Stimulated activated naive CD8-positive, alpha-beta T cell treated with anti-CD3 and anti-CD28 coated beads, Interleukin-15, amount 100 ng/mL, for 72 hours (primary cell): ENCODE data around the gene RYR2.

Experiments used
- ATAC-seq: fragments of 150-1000 bp; cut with Tn5 transposase; 2 replicates; pipeline ENCODE4 v1.10.0; 2021; ENCODE audit warnings: mild to moderate bottlenecking, moderate library complexity
- DNase-seq, 2 donors: peaks; one replicate each; pipeline ENCODE4 v3.0.0; 2021 to 2022
- H3K27ac Mint-ChIP-seq, 2 donors: one replicate each; pipeline ENCODE4 v1.8.0; 2022; ENCODE audit warnings: mild to moderate bottlenecking in 2 of 2, mixed read lengths in 2 of 2, moderate library complexity in 2 of 2
- H3K27me3 Mint-ChIP-seq: one replicate; pipeline ENCODE4 v1.8.0; 2022; ENCODE audit warnings: mixed read lengths
- H3K4me1 Mint-ChIP-seq: one replicate; pipeline ENCODE4 v1.8.0; 2022; ENCODE audit warnings: mild to moderate bottlenecking, mixed read lengths
- H3K4me3 Mint-ChIP-seq, 2 donors: one replicate each; pipeline ENCODE4 v1.8.0; 2022; ENCODE audit warnings: mild to moderate bottlenecking in 2 of 2, mixed read lengths in 2 of 2, moderate library complexity in 1 of 2
- H3K9me3 Mint-ChIP-seq, 2 donors: one replicate each; pipeline ENCODE4 v1.8.0; 2022; ENCODE audit warnings: mixed read lengths in 2 of 2

Gene RYR2

GRCh38 chr1:237041795-237042525 lies at the start of gene RYR2:
TSS of gene RYR2 (plus strand) at chr1:237042184. CDS start at chr1:237042522, 338 bp downstream.
- H3K9me3 Mint-ChIP-seq = no peaks in the 10 kb centered on the region
- ATAC-seq = peak; percentile 64
- peak within 1 kb of the TSS in 1 of 2 donors; percentile 57 for H3K4me3 Mint-ChIP-seq
- H3K4me1 Mint-ChIP-seq = peaks cover 18% of the 10 kb centered on the region
- no peak within 1 kb of the TSS for H3K27ac Mint-ChIP-seq
- peak in 1 of 2 donors; percentile 7 for DNase-seq
- H3K27me3 Mint-ChIP-seq = peaks cover 18% of the 10 kb centered on the region

GRCh38 chr1:236992449-236992848 lies 49.5 kb upstream of the RYR2 start:
- peaks cover 23% of the 10 kb centered on the region for H3K27me3 Mint-ChIP-seq
- H3K4me3 Mint-ChIP-seq = no peak overlapping the region
- no peaks in the 10 kb centered on the region for H3K4me1 Mint-ChIP-seq
- H3K9me3 Mint-ChIP-seq = peaks cover 9 to 10% of the 10 kb centered on the region in 2 donors
- no peak for DNase-seq
- H3K27ac Mint-ChIP-seq = no peak overlapping the region
- ATAC-seq = no peak

- no peak overlapping the region for H3K4me3 Mint-ChIP-seq
- H3K9me3 Mint-ChIP-seq = peaks cover 9 to 10% of the 10 kb centered on the region in 2 donors
- H3K27me3 Mint-ChIP-seq = peaks cover 33% of the 10 kb centered on the region
- H3K4me1 Mint-ChIP-seq = no peaks in the 10 kb centered on the region
- no peak for DNase-seq
- no peak overlapping the region for H3K27ac Mint-ChIP-seq
- ATAC-seq = no peak
Measured at GRCh38 chr1:236994450-236994849, 47.5 kb upstream of the RYR2 start.

GRCh38 chr1:236997361-236997760 lies 44.6 kb upstream of the RYR2 start:
- H3K4me1 Mint-ChIP-seq = no peaks in the 10 kb centered on the region
- H3K9me3 Mint-ChIP-seq = no peaks in the 10 kb centered on the region
- H3K27me3 Mint-ChIP-seq = peaks cover 29% of the 10 kb centered on the region
- ATAC-seq (no peak), DNase-seq (no peak)
- H3K27ac Mint-ChIP-seq = no peak overlapping the region
- no peak overlapping the region for H3K4me3 Mint-ChIP-seq

GRCh38 chr1:236997882-236998281 lies 44.1 kb upstream of the RYR2 start:
- Mint-ChIP-seq H3K4me1 (no peaks in the 10 kb centered on the region), H3K27ac (no peak overlapping the region), H3K9me3 (no peaks in the 10 kb centered on the region), H3K27me3 (peaks cover 24% of the 10 kb centered on the region), H3K4me3 (no peak overlapping the region)
- ATAC-seq (no peak), DNase-seq (no peak)

- no peak overlapping the region for H3K4me3 Mint-ChIP-seq
- H3K4me1 Mint-ChIP-seq = no peaks in the 10 kb centered on the region
- peak overlapping the region in 1 of 2 donors; percentile 4 for H3K27ac Mint-ChIP-seq
- H3K9me3 Mint-ChIP-seq = no peaks in the 10 kb centered on the region
- peaks cover 24% of the 10 kb centered on the region for H3K27me3 Mint-ChIP-seq
- no peak for DNase-seq
- ATAC-seq = no peak
Measured at GRCh38 chr1:236998546-236998945, 43.4 kb upstream of the RYR2 start.

GRCh38 chr1:237000191-237000590 lies 41.8 kb upstream of the RYR2 start:
- peaks cover 10% of the 10 kb centered on the region for H3K27me3 Mint-ChIP-seq
- H3K9me3 Mint-ChIP-seq = no peaks in the 10 kb centered on the region
- no peak overlapping the region for H3K4me3 Mint-ChIP-seq
- no peak for ATAC-seq
- H3K4me1 Mint-ChIP-seq = no peaks in the 10 kb centered on the region
- DNase-seq = no peak
- H3K27ac Mint-ChIP-seq = no peak overlapping the region

GRCh38 chr1:237003516-237003915 lies 38.5 kb upstream of the RYR2 start:
- no peak overlapping the region for H3K4me3 Mint-ChIP-seq
- DNase-seq = no peak
- peaks cover 2% of the 10 kb centered on the region for H3K27me3 Mint-ChIP-seq
- ATAC-seq = no peak
- no peak overlapping the region for H3K27ac Mint-ChIP-seq
- H3K4me1 Mint-ChIP-seq = no peaks in the 10 kb centered on the region
- H3K9me3 Mint-ChIP-seq = no peaks in the 10 kb centered on the region

GRCh38 chr1:237004116-237004515 lies 37.9 kb upstream of the RYR2 start, which contains the start of gene MT1HL1:
TSS of gene MT1HL1 (minus strand) at chr1:237004441. CDS start at chr1:237004372, 69 bp downstream.
- peaks cover under 1% of the 10 kb centered on the region for H3K27me3 Mint-ChIP-seq
- ATAC-seq = no peak

GRCh38 chr1:237005674-237006073 lies 36.3 kb upstream of the RYR2 start:
- Mint-ChIP-seq H3K27me3 (peaks cover 12% of the 10 kb centered on the region), H3K9me3 (no peaks in the 10 kb centered on the region), H3K4me3 (no peak overlapping the region), H3K27ac (no peak overlapping the region), H3K4me1 (no peaks in the 10 kb centered on the region)
- no peak for DNase-seq
- ATAC-seq = no peak

More at GRCh38 chr1:237004116-237004515, 37.9 kb upstream of the RYR2 start, which contains the start of gene MT1HL1:
- no peak within 1 kb of the TSS for H3K27ac Mint-ChIP-seq
- DNase-seq = no peak
- H3K4me3 Mint-ChIP-seq = no peak within 1 kb of the TSS
- no peaks in the 10 kb centered on the region for H3K9me3 Mint-ChIP-seq
- no peaks in the 10 kb centered on the region for H3K4me1 Mint-ChIP-seq

GRCh38 chr1:237007147-237007881 lies 34.7 kb upstream of the RYR2 start:
- Mint-ChIP-seq H3K27ac (no peak overlapping the region), H3K4me3 (no peak overlapping the region), H3K9me3 (no peaks in the 10 kb centered on the region), H3K27me3 (peaks cover 12% of the 10 kb centered on the region), H3K4me1 (no peaks in the 10 kb centered on the region)
- ATAC-seq (no peak), DNase-seq (no peak)

- DNase-seq (no peak), ATAC-seq (no peak)
- Mint-ChIP-seq H3K27me3 (peaks cover 12% of the 10 kb centered on the region), H3K27ac (no peak overlapping the region), H3K9me3 (no peaks in the 10 kb centered on the region), H3K4me1 (no peaks in the 10 kb centered on the region), H3K4me3 (no peak overlapping the region)
Measured at GRCh38 chr1:237009611-237010010, 32.4 kb upstream of the RYR2 start.

GRCh38 chr1:237011432-237011831 lies 30.6 kb upstream of the RYR2 start:
- peaks cover 12% of the 10 kb centered on the region for H3K27me3 Mint-ChIP-seq
- no peak for DNase-seq

GRCh38 chr1:237012361-237012760 lies 29.6 kb upstream of the RYR2 start:
- no peak for DNase-seq
- no peaks in the 10 kb centered on the region for H3K4me1 Mint-ChIP-seq
- H3K27ac Mint-ChIP-seq = no peak overlapping the region
- no peaks in the 10 kb centered on the region for H3K9me3 Mint-ChIP-seq
- peaks cover 12% of the 10 kb centered on the region for H3K27me3 Mint-ChIP-seq
- no peak for ATAC-seq
- H3K4me3 Mint-ChIP-seq = no peak overlapping the region

More at GRCh38 chr1:237011432-237011831, 30.6 kb upstream of the RYR2 start:
- Mint-ChIP-seq H3K4me1 (no peaks in the 10 kb centered on the region), H3K4me3 (no peak overlapping the region), H3K27ac (no peak overlapping the region), H3K9me3 (no peaks in the 10 kb centered on the region)
- no peak for ATAC-seq

- DNase-seq (no peak), ATAC-seq (no peak)
- Mint-ChIP-seq H3K4me1 (no peaks in the 10 kb centered on the region), H3K9me3 (no peaks in the 10 kb centered on the region), H3K27ac (no peak overlapping the region), H3K27me3 (peaks cover 16% of the 10 kb centered on the region), H3K4me3 (no peak overlapping the region)
Measured at GRCh38 chr1:237012788-237013383, 29.1 kb upstream of the RYR2 start.

GRCh38 chr1:237013608-237014007 lies 28.4 kb upstream of the RYR2 start:
- Mint-ChIP-seq H3K9me3 (no peaks in the 10 kb centered on the region), H3K27ac (no peak overlapping the region), H3K4me1 (no peaks in the 10 kb centered on the region), H3K27me3 (peaks cover 24% of the 10 kb centered on the region), H3K4me3 (no peak overlapping the region)
- no peak for ATAC-seq
- DNase-seq = no peak
